GM13976 (cell line): ENCODE data around the gene GRAMD1B.

Source experiments
- DNase-seq: peaks from one replicate; pipeline ENCODE4 v3.0.0; 2012; ENCODE audit warnings: low spot score
- in situ Hi-C: fragments of 300-500 bp; cut with MboI; formaldehyde crosslinking; loops from one replicate; pipeline ENCODE4 v1.12.0; 2022; ENCODE audit warnings: low sequenced_read_pairs, mixed read lengths, inconsistent platforms; ENCODE audit not compliant: unreplicated experiment
- TF ChIP-seq, protein P1 (sequence below): IDR thresholded peaks from 2 replicates; pipeline ENCODE4 v1.5.1; 2012; ENCODE audit warnings: borderline replicate concordance, mild to moderate bottlenecking; ENCODE audit not compliant: insufficient read depth; ENCODE audit errors: extremely low read depth, missing control alignments, control extremely low read depth

GRAMD1B gene

DNA sequence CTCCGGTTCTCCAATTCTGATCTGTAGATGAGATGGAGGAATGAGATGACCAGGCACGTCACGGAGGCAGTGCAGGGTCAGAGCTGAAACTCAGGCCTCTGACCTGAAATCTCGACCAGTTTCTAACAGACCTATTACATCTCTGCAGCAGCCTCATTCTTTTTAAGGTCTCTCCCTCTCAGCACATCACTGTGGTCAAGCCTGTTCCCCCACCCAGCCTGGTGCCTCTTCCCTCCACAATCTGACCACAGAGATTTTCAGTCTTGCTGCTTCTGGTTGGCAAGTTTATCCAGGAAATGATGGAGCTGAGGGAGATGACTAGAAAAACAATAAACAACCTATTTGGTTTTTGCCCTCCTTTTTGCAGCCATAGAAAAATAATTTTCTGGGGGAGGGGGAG lies 9.5 kb downstream of the GRAMD1B start:
- in situ Hi-C loops = no loop called here
- no peak for DNase-seq
- TF ChIP-seq, protein P1, sequence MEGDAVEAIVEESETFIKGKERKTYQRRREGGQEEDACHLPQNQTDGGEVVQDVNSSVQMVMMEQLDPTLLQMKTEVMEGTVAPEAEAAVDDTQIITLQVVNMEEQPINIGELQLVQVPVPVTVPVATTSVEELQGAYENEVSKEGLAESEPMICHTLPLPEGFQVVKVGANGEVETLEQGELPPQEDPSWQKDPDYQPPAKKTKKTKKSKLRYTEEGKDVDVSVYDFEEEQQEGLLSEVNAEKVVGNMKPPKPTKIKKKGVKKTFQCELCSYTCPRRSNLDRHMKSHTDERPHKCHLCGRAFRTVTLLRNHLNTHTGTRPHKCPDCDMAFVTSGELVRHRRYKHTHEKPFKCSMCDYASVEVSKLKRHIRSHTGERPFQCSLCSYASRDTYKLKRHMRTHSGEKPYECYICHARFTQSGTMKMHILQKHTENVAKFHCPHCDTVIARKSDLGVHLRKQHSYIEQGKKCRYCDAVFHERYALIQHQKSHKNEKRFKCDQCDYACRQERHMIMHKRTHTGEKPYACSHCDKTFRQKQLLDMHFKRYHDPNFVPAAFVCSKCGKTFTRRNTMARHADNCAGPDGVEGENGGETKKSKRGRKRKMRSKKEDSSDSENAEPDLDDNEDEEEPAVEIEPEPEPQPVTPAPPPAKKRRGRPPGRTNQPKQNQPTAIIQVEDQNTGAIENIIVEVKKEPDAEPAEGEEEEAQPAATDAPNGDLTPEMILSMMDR = no peak

DNA sequence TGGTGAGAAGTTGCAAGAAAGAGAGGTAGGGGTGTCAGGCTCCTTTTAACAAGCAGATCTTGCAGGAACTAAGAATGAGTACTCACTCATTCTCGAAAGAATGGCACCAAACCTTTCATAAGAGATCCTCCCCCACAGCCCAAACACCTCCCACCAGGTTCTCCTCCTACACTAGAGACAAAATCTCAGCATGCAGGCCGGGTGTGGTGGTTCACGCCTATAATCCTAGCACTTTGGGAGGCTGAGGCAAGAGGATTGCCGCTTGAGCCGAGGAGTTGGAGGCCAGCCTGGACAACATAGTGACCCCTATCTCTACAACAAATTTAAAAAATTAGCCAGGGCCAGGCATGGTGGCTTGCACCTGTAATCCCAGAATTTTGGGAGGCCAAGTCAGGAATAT lies 11.1 kb downstream of the GRAMD1B start:
- TF ChIP-seq, protein P1 = no peak
- no peak for DNase-seq
- in situ Hi-C loops = no loop called here

DNA sequence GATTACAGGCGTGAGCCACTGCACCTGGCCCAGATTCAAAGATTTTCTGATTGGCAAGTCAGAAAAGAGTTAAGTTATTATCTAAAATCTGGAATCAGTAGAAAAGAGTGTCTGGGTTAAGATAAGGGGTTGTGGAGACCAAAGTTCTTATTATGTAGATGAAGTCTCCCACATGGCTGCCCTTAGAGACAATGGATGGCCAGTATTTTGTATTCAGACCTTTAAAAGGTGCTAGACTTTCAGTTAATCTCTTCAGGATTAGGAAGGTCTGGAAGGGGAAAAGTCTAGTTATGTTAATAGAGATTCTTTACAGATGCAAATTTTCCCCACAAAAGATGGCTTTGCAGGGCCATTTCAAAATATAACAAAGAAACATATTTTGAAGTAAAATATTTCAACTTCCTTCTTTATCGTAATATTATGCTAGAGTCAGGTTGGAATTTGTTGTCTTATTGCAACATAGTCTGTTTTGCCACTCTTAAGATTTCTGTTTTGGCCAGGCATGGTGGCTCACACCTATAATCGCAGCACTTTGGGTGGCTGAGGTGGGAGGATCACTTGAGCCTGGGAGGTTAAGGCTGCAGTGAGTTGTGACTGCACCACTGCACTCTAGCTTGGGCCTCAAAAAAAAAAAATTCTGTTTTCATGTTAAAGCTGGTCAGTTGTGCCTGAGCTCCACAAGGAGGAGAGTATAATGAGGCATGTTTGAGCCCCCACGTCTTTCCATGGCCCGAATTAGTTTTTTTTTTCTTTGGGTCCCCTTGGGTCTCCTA lies 14.0 kb downstream of the GRAMD1B start:
- in situ Hi-C loops = no loop called here
- TF ChIP-seq, protein P1 = no peak
- DNase-seq = no peak

DNA sequence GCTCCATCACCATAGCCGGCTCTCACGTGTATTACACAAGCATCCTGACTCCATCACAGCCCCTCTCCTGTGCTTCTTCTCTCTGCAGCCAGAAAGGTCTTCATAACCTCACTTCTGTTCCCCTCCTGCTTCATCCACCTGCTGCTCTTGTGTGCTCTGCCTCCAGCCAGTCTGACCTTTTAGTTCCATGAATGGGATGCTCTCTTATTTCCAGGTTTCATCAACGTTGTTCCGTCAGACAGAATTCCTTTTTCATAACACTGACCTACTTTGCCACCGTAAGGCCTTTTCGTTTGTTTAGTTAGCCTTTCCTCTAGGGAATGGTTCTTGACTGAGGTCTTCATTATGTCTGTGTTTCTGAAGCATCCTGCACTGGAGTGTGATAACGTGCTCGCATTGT lies 18.8 kb downstream of the GRAMD1B start:
- no peak for DNase-seq
- TF ChIP-seq, protein P1 = no peak
- in situ Hi-C loops = no loop called here

DNA sequence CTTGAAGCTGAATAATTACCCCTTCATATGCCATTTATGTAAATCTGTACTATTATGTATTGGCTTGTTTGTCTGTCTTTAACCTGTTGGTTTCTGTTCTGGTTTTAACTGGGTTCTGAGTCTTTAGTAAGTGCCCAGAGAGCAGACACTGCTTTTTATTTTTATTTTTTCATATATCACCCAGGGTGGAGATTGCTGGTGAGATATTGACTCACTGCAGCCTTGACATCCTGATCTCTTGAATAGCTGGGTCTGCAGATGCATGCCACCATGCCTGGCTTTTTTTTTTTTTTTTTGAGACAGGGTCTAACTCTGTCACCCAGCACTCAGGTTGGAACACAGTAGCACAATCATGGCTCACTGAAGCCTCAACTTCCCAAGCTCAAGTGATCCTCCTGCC lies 19.4 kb downstream of the GRAMD1B start:
- in situ Hi-C loops = no loop called here
- no peak for DNase-seq
- TF ChIP-seq, protein P1 = no peak

DNA sequence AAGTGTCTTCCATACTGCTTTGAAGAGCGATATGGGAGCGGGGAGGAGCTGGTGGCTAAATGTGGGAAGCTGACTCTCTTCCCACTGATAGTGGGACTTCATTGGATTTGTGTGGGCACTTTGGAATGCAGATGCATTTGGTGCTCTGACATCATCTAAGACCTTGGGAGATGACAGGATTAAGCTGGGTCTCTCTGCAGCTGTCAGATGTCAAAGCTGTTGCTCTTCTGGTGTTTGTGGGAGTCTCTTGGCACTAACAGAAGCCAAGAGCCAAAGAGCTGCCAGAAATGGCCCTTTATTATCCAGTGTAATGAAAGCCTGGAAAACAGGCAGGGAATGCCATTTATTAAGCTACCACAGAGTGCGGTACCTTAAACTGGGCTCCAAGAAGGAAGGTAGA lies 20.6 kb downstream of the GRAMD1B start:
- TF ChIP-seq, protein P1 = no peak
- no peak for DNase-seq
- in situ Hi-C loops = no loop called here
